Lower leg skin (tissue), 3 donors: Measurements from ENCODE around the gene OBSL1.

ENCODE experiments used
- POLR2A ChIP-seq, 2 donors: fragments of 450-650 bp; IDR thresholded peaks; one replicate each; pipeline ENCODE4 v1.6.1; 2016 to 2017; ENCODE audit warnings: antibody characterized with exemption in 2 of 2, mild to moderate bottlenecking in 1 of 2, moderate library complexity in 1 of 2
- TF ChIP-seq, protein P1 (sequence below), 3 donors: fragments of 450-650 bp; IDR thresholded peaks; one replicate each; pipeline ENCODE4 v1.5.1; 2016; ENCODE audit warnings: antibody characterized with exemption in 3 of 3, mild to moderate bottlenecking in 3 of 3, moderate library complexity in 2 of 3

DNA sequence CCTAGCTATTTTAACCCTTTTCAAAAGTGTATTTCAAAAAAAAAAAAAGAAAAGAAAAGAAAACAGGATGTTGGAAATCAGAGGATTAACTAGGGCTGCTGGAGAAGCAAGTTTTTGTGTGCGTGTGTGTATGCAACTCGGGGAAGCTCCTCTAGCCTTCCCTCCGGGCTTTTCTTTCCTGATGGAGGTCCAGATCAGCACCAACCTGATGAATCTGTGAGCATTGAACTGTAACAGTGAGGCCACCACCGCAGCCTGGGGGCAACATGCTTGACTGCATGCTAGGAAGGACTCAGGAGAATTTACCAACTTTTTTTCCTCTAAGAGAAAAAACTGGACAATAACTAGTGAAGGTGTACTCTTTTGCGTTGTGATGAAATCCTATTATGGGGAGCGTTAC, 2.3 kb downstream of the OBSL1 start:
- TF ChIP-seq POLR2A (IDR thresholded peaks at IDR 0.05), result no peak
- TF ChIP-seq, protein P1, sequence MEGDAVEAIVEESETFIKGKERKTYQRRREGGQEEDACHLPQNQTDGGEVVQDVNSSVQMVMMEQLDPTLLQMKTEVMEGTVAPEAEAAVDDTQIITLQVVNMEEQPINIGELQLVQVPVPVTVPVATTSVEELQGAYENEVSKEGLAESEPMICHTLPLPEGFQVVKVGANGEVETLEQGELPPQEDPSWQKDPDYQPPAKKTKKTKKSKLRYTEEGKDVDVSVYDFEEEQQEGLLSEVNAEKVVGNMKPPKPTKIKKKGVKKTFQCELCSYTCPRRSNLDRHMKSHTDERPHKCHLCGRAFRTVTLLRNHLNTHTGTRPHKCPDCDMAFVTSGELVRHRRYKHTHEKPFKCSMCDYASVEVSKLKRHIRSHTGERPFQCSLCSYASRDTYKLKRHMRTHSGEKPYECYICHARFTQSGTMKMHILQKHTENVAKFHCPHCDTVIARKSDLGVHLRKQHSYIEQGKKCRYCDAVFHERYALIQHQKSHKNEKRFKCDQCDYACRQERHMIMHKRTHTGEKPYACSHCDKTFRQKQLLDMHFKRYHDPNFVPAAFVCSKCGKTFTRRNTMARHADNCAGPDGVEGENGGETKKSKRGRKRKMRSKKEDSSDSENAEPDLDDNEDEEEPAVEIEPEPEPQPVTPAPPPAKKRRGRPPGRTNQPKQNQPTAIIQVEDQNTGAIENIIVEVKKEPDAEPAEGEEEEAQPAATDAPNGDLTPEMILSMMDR (IDR thresholded peaks at IDR 0.05), result no peak
